B cell (primary cell): Measurements from ENCODE around the gene ZMYND19. TPM values are rescaled to one million over a fixed set of nuclear protein-coding genes. Genes with fewer than 3 reads are reported as not detected.

Experiments used
- ATAC-seq: fragments of 200-7000 bp; cut with Tn5 transposase; one replicate; pipeline ENCODE4 v1.10.0; 2021; ENCODE audit warnings: low read depth, mild to moderate bottlenecking, moderate number of reproducible peaks, moderate library complexity
- CTCF ChIA-PET: fragments of 350-600 bp; sonication (Branson Sonifier 250); formaldehyde crosslinking; loops from one replicate; lab custom pipeline; 2021; ENCODE audit warnings: antibody characterized with exemption, inconsistent platforms; lab: Charles Lee
- POLR2A ChIA-PET: fragments of 350-600 bp; sonication (Branson Sonifier 250); formaldehyde crosslinking; loops from one replicate; lab custom pipeline; 2021; ENCODE audit warnings: antibody characterized with exemption; lab: Charles Lee
- DNase-seq: peaks from one replicate; pipeline ENCODE4 v3.0.0; 2013
- H2AFZ ChIP-seq: 2 replicates; pipeline ENCODE4 v1.6.1; 2012; ENCODE audit warnings: mild to moderate bottlenecking, low read depth, low read length; ENCODE audit not compliant: insufficient read depth, poor library complexity, severe bottlenecking
- H3K27ac ChIP-seq, 2 donors: 1 replicate in 1 of 2; 2 replicates in 1 of 2; pipeline ENCODE4 v1.5.1; 2012 to 2013; ENCODE audit warnings: low read length in 2 of 2, mild to moderate bottlenecking in 2 of 2, moderate library complexity in 1 of 2
- H3K27me3 ChIP-seq, 4 experiments: fragments of 200-600 bp in 1 of 4; sonication (generic) in 1 of 4; replicated peaks in 1 of 4; 1 replicate in 2 of 4; 2 replicates in 2 of 4; pipeline versions ENCODE4 v1.6.1 to v1.7.0; 2013 to 2016; ENCODE audit warnings: low read length in 3 of 4, mild to moderate bottlenecking in 2 of 4, mixed read lengths in 1 of 4, moderate library complexity in 1 of 4; ENCODE audit not compliant: insufficient read depth in 4 of 4, control insufficient read depth in 3 of 4; ENCODE audit errors: control extremely low read depth in 1 of 4
- H3K36me3 ChIP-seq, 2 experiments: replicated peaks in 1 of 2; 1 replicate in 1 of 2; 2 replicates in 1 of 2; pipeline versions ENCODE4 v1.6.1 to v1.7.1; 2013; ENCODE audit warnings: low read length in 1 of 2; ENCODE audit not compliant: insufficient read depth in 2 of 2, control insufficient read depth in 1 of 2; ENCODE audit errors: control extremely low read depth in 1 of 2, extremely low read depth in 1 of 2
- H3K4me1 ChIP-seq, 2 donors: fragments of 200-600 bp in 1 of 2; sonication (generic) in 1 of 2; 1 replicate in 1 of 2; 2 replicates in 1 of 2; pipeline versions ENCODE4 v1.5.1 to v1.6.1; 2013 to 2017; ENCODE audit warnings: low read length in 2 of 2; ENCODE audit not compliant: control insufficient read depth in 2 of 2, insufficient read depth in 2 of 2
- H3K4me2 ChIP-seq: replicated peaks from 2 replicates; pipeline ENCODE3; 2012; ENCODE audit warnings: mild to moderate bottlenecking, low read depth, low read length; ENCODE audit not compliant: poor library complexity, severe bottlenecking
- H3K4me3 ChIP-seq, 5 experiments: fragments of 200-600 bp in 1 of 5; sonication (generic) in 1 of 5; 1 replicate in 3 of 5; 2 replicates in 2 of 5; pipeline versions ENCODE4 v1.5.1 to v1.7.0; 2011 to 2016; ENCODE audit warnings: low read length in 4 of 5, mild to moderate bottlenecking in 4 of 5, low read depth in 2 of 5, control low read depth in 1 of 5, moderate library complexity in 1 of 5; ENCODE audit not compliant: insufficient read depth in 1 of 5; ENCODE audit errors: control extremely low read depth in 1 of 5, extremely low read depth in 1 of 5
- H3K79me2 ChIP-seq: fragments of 200-600 bp; sonication (generic); one replicate; pipeline ENCODE4 v1.6.0; 2016; ENCODE audit warnings: low read length; ENCODE audit not compliant: control insufficient read depth, insufficient read depth
- H3K9ac ChIP-seq: fragments of 200-600 bp; sonication (generic); 2 replicates; pipeline ENCODE4 v1.6.1; 2017; ENCODE audit warnings: mild to moderate bottlenecking, low read length, moderate library complexity
- H3K9me3 ChIP-seq, 3 donors: one replicate each; pipeline versions ENCODE4 v1.6.1 to v1.7.1; 2013; ENCODE audit warnings: low read length in 2 of 3; ENCODE audit not compliant: control insufficient read depth in 2 of 3, insufficient read depth in 1 of 3; ENCODE audit errors: control extremely low read depth in 1 of 3
- H4K20me1 ChIP-seq: 2 replicates; pipeline ENCODE4 v1.6.0; 2012; ENCODE audit warnings: mild to moderate bottlenecking, low read length; ENCODE audit not compliant: insufficient read depth, control insufficient read depth, poor library complexity, severe bottlenecking
- H3K27ac Mint-ChIP-seq: one replicate; pipeline ENCODE4 v1.8.0; 2021; ENCODE audit warnings: mixed read lengths
- H3K27me3 Mint-ChIP-seq: one replicate; pipeline ENCODE4 v1.8.0; 2021; ENCODE audit warnings: mixed read lengths
- H3K4me1 Mint-ChIP-seq: one replicate; pipeline ENCODE4 v1.8.0; 2021; ENCODE audit warnings: mixed read lengths
- H3K4me3 Mint-ChIP-seq: one replicate; pipeline ENCODE4 v1.8.0; 2021; ENCODE audit warnings: mixed read lengths
- H3K9me3 Mint-ChIP-seq: one replicate; pipeline ENCODE4 v1.8.0; 2022; ENCODE audit warnings: mixed read lengths; ENCODE audit not compliant: insufficient read depth
- EZH2 ChIP-seq: IDR thresholded peaks from 2 replicates; pipeline ENCODE4 v1.6.1; 2012; ENCODE audit warnings: borderline replicate concordance, low read depth, mild to moderate bottlenecking, moderate library complexity, low read length; ENCODE audit not compliant: insufficient read depth, poor library complexity, severe bottlenecking
- WGBS: methylation state at CpG from one replicate; pipeline ENCODE4 v1.1.5; 2013; ENCODE audit warnings: missing lambda C conversion rate; ENCODE audit not compliant: insufficient coverage; 5-methylcytosine and 5-hydroxymethylcytosine counted together
- intact Hi-C: fragments of 100-400 bp; cut with micrococcal nuclease; formaldehyde crosslinking; loops from one replicate; pipeline ENCODE4 v1.10.0; 2022
- polyA plus RNA-seq: library from polyadenylated mRNA; depleted of rRNA; stranded (reverse); fragments of >200 nt; gene quantifications from 2 replicates; pipeline ENCODE4 v1.2.3, GENCODE V29; 2012
- total RNA-seq, 2 donors: library from RNA; stranded (reverse); fragments of 120-200 nt in 1 of 2; gene quantifications; 1 replicate in 1 of 2; 2 replicates in 1 of 2; pipeline versions ENCODE4 v1.2.3 to v1.2.4, GENCODE V29; 2013 to 2022
- TF ChIP-seq, protein P1 (sequence below): fragments of 200-600 bp; IDR thresholded peaks from one replicate; pipeline ENCODE4 v1.8.0; 2022; ENCODE audit warnings: antibody characterized with exemption, mild to moderate bottlenecking

Gene ZMYND19
- total and polyA plus RNA-seq, 2 donors (not counting 1 experiment from before 2014, with no cell fraction given), result 22.0 to 24.1 TPM

DNA sequence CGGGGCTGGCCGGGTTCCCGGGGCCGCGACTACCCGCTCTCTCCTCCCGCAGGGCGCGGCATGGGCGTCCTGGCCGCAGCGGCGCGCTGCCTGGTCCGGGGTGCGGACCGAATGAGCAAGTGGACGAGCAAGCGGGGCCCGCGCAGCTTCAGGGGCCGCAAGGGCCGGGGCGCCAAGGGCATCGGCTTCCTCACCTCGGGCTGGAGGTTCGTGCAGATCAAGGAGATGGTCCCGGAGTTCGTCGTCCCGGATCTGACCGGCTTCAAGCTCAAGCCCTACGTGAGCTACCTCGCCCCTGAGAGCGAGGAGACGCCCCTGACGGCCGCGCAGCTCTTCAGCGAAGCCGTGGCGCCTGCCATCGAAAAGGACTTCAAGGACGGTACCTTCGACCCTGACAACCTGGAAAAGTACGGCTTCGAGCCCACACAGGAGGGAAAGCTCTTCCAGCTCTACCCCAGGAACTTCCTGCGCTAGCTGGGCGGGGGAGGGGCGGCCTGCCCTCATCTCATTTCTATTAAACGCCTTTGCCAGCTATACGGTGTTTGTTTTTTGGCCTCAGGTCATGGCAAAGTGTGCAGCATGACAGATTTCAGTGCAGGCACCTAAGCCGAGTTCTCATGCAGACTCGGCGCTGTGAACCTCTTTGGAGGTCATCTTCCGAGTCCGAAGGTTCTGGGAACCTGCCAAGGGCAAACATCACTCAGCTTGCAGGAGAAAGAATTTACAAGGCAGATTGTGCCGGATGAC is 38.1 kb downstream of the ZMYND19 start:
- WGBS, result 13% methylated on average over 57 of the region's 58 CpGs
- intact Hi-C loops, result no loop called here

More for the DNA sequence above, 38.1 kb downstream of the ZMYND19 start:
- Histone ChIP-seq H3K36me3 (peaks cover 0 to 14% of the 10 kb centered on the region in 2 experiments), H4K20me1 (peaks cover 15% of the 10 kb centered on the region), H3K9ac (peak overlapping the region; percentile 59), H2AFZ (peak overlapping the region; percentile 79), H3K9me3 (peaks cover 0 to 7% (median 0%) of the 10 kb centered on the region in 3 donors), H3K4me3 (peak overlapping the region; percentile 4 to 65 (median 60)), H3K4me1 (peaks cover 25 to 34% of the 10 kb centered on the region in 2 donors), H3K27me3 (no peaks in the 10 kb centered on the region), H3K4me2 (peak overlapping the region; percentile 85), H3K27ac (peak overlapping the region; percentile 55 to 73), H3K79me2 (peaks cover 8% of the 10 kb centered on the region)
- Mint-ChIP-seq H3K27ac (peak overlapping the region; percentile 83), H3K4me3 (peak overlapping the region; percentile 77), H3K9me3 (no peaks in the 10 kb centered on the region), H3K27me3 (no peaks in the 10 kb centered on the region), H3K4me1 (peaks cover 26% of the 10 kb centered on the region)
- ATAC-seq, result no peak
- TF ChIP-seq, protein P1, sequence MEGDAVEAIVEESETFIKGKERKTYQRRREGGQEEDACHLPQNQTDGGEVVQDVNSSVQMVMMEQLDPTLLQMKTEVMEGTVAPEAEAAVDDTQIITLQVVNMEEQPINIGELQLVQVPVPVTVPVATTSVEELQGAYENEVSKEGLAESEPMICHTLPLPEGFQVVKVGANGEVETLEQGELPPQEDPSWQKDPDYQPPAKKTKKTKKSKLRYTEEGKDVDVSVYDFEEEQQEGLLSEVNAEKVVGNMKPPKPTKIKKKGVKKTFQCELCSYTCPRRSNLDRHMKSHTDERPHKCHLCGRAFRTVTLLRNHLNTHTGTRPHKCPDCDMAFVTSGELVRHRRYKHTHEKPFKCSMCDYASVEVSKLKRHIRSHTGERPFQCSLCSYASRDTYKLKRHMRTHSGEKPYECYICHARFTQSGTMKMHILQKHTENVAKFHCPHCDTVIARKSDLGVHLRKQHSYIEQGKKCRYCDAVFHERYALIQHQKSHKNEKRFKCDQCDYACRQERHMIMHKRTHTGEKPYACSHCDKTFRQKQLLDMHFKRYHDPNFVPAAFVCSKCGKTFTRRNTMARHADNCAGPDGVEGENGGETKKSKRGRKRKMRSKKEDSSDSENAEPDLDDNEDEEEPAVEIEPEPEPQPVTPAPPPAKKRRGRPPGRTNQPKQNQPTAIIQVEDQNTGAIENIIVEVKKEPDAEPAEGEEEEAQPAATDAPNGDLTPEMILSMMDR, result no peak
- no peak for TF ChIP-seq EZH2
- CTCF ChIA-PET, result interaction anchor here (1.1 to 1.2 kb wide), 3 partner anchors 17 to 143 kb away, joined by 3 to 7 read pairs (median 3); partner anchors contain the start of gene EHMT1
- POLR2A ChIA-PET, result interaction anchor here (0.9 to 1.1 kb wide), 2 partner anchors 13 to 129 kb away, joined by 3 to 5 read pairs; partner anchors contain the start of genes EXD3 and NOXA1
- DNase-seq, result no peak
